Activated CD4-positive, alpha-beta T cell treated with anti-CD3 and anti-CD28 coated beads for 36 hours (primary cell): ENCODE data around the gene CCNF. TPM values are rescaled to one million over a fixed set of nuclear protein-coding genes. Genes with fewer than 3 reads are reported as not detected.
A peak's percentile ranks its signal among the peaks of the same experiment; 100 is the strongest.

Source experiments
- ATAC-seq: fragments of 200-7000 bp; cut with Tn5 transposase; one replicate; pipeline ENCODE4 v1.10.0; 2021; ENCODE audit warnings: mild to moderate bottlenecking, moderate library complexity
- CTCF ChIA-PET: fragments of 350-600 bp; sonication (Branson Sonifier 250); formaldehyde crosslinking; loops from one replicate; lab custom pipeline; 2021; ENCODE audit warnings: antibody characterized with exemption; lab: Charles Lee
- POLR2A ChIA-PET: fragments of 350-600 bp; sonication (Branson Sonifier 250); formaldehyde crosslinking; loops from one replicate; lab custom pipeline; 2021; ENCODE audit warnings: antibody characterized with exemption, inconsistent platforms; lab: Charles Lee
- DNase-seq: peaks from one replicate; pipeline ENCODE4 v3.0.0-alpha.2; 2020
- H3K27ac Mint-ChIP-seq: one replicate; pipeline ENCODE4 v1.8.0; 2021; ENCODE audit warnings: mixed read lengths
- H3K27me3 Mint-ChIP-seq: one replicate; pipeline ENCODE4 v1.8.0; 2021; ENCODE audit warnings: mixed read lengths
- H3K36me3 Mint-ChIP-seq: one replicate; pipeline ENCODE4 v1.8.0; 2021; ENCODE audit warnings: low read depth, mixed read lengths
- H3K4me1 Mint-ChIP-seq: one replicate; pipeline ENCODE4 v1.8.0; 2021; ENCODE audit warnings: mixed read lengths
- H3K4me3 Mint-ChIP-seq: one replicate; pipeline ENCODE4 v1.8.0; 2021; ENCODE audit warnings: mild to moderate bottlenecking, moderate library complexity, mixed read lengths
- H3K9me3 Mint-ChIP-seq: one replicate; pipeline ENCODE4 v1.8.0; 2021; ENCODE audit warnings: low read depth, mixed read lengths
- intact Hi-C, 2 experiments: fragments of 100-400 bp; cut with DNase I in 1 of 2; cut with micrococcal nuclease in 1 of 2; formaldehyde crosslinking; loops; one replicate each; pipeline versions ENCODE4 v1.14.2 to v1.15.1; 2022 to 2024; cut with DNase I, micrococcal nuclease
- total RNA-seq, 2 experiments: library from RNA; stranded (reverse); gene quantifications; one replicate each; pipeline ENCODE4 v1.2.3, GENCODE V29; 2021

The CCNF gene
- total RNA-seq, 2 experiments from 2014 or later, result 52.2 to 53.4 TPM

GRCh38 chr16:2481676-2482075 is 52.4 kb downstream of the CCNF start:
- DNase-seq, result no peak
- peaks cover 2% of the 10 kb centered on the region for H3K4me1 Mint-ChIP-seq
- POLR2A ChIA-PET, result no interaction called here
- intact Hi-C loops, result loop anchor here in 1 of 2 experiments (10.0 kb wide), 1 partner anchor 457 kb away; the partner anchor contains the start of gene NHERF2
- no peak for ATAC-seq
- H3K4me3 Mint-ChIP-seq, result no peak overlapping the region
- no peaks in the 10 kb centered on the region for H3K9me3 Mint-ChIP-seq
- CTCF ChIA-PET, result interaction anchor here (0.6 kb wide), 1 partner anchor 53 kb away, joined by 3 read pairs; no protein-coding TSS in a partner anchor
- H3K27me3 Mint-ChIP-seq, result no peaks in the 10 kb centered on the region
- H3K27ac Mint-ChIP-seq, result no peak overlapping the region
- H3K36me3 Mint-ChIP-seq, result peaks cover under 1% of the 10 kb centered on the region

GRCh38 chr16:2482249-2482648 is 53.0 kb downstream of the CCNF start:
- ChIA-PET POLR2A (no interaction called here), CTCF (interaction anchor here (0.6 kb wide), 1 partner anchor 54 kb away, joined by 3 read pairs; no protein-coding TSS in a partner anchor)
- Mint-ChIP-seq H3K27me3 (no peaks in the 10 kb centered on the region), H3K9me3 (no peaks in the 10 kb centered on the region), H3K36me3 (peaks cover 2% of the 10 kb centered on the region), H3K27ac (no peak overlapping the region), H3K4me3 (no peak overlapping the region), H3K4me1 (peaks cover 7% of the 10 kb centered on the region)
- ATAC-seq (no peak), DNase-seq (no peak)
- intact Hi-C loops, result loop anchor here in 1 of 2 experiments (10.0 kb wide), 1 partner anchor 457 kb away; the partner anchor contains the start of gene NHERF2

GRCh38 chr16:2482708-2483534 is 53.7 kb downstream of the CCNF start:
- intact Hi-C loops, result loop anchor here in 1 of 2 experiments (10.0 kb wide), 1 partner anchor 458 kb away; the partner anchor contains the start of gene NHERF2
- H3K9me3 Mint-ChIP-seq, result no peaks in the 10 kb centered on the region
- peaks cover 11% of the 10 kb centered on the region for H3K4me1 Mint-ChIP-seq
- H3K36me3 Mint-ChIP-seq, result peaks cover 2% of the 10 kb centered on the region
- no peak overlapping the region for H3K27ac Mint-ChIP-seq
- CTCF ChIA-PET, result interaction anchor here (1.1 kb wide), 1 partner anchor 50 kb away, joined by 3 read pairs; no protein-coding TSS in a partner anchor
- H3K27me3 Mint-ChIP-seq, result no peaks in the 10 kb centered on the region
- POLR2A ChIA-PET, result no interaction called here
- H3K4me3 Mint-ChIP-seq, result no peak overlapping the region
- DNase-seq (no peak), ATAC-seq (no peak)

GRCh38 chr16:2483939-2484897 is 55.0 kb downstream of the CCNF start:
- no peaks in the 10 kb centered on the region for H3K27me3 Mint-ChIP-seq
- no peak overlapping the region for H3K4me3 Mint-ChIP-seq
- no peak for DNase-seq
- intact Hi-C loops, result loop anchor here in 1 of 2 experiments (10.0 kb wide), 1 partner anchor 459 kb away; the partner anchor contains the start of gene NHERF2
- no peaks in the 10 kb centered on the region for H3K9me3 Mint-ChIP-seq
- no peak overlapping the region for H3K27ac Mint-ChIP-seq
- no peak for ATAC-seq
- ChIA-PET CTCF (interaction anchor here (0.9 kb wide), 1 partner anchor 290 kb away, joined by 4 read pairs; no protein-coding TSS in a partner anchor), POLR2A (no interaction called here)
- H3K4me1 Mint-ChIP-seq, result peaks cover 14% of the 10 kb centered on the region
- H3K36me3 Mint-ChIP-seq, result peaks cover 2% of the 10 kb centered on the region

GRCh38 chr16:2484898-2485508 is 55.8 kb downstream of the CCNF start:
- intact Hi-C loops, result loop anchor here in 1 of 2 experiments (5.0 to 10.0 kb wide), 2 partner anchors 288 to 460 kb away; partner anchors contain the start of genes CASKIN1 and NHERF2
- no peaks in the 10 kb centered on the region for H3K9me3 Mint-ChIP-seq
- no peak for DNase-seq
- ChIA-PET CTCF (interaction anchor here (0.7 kb wide), 1 partner anchor 7 kb away, joined by 3 read pairs; no protein-coding TSS in a partner anchor), POLR2A (interaction anchor here (0.5 kb wide), 1 partner anchor 69 kb away, joined by 5 read pairs; no protein-coding TSS in a partner anchor)
- H3K27me3 Mint-ChIP-seq, result no peaks in the 10 kb centered on the region
- H3K27ac Mint-ChIP-seq, result no peak overlapping the region
- H3K4me3 Mint-ChIP-seq, result no peak overlapping the region
- peaks cover 2% of the 10 kb centered on the region for H3K36me3 Mint-ChIP-seq
- peaks cover 14% of the 10 kb centered on the region for H3K4me1 Mint-ChIP-seq
- ATAC-seq, result no peak

- H3K4me1 Mint-ChIP-seq, result peaks cover 14% of the 10 kb centered on the region
- no peaks in the 10 kb centered on the region for H3K9me3 Mint-ChIP-seq
- ChIA-PET POLR2A (interaction anchor here (0.5 kb wide), 1 partner anchor 70 kb away, joined by 5 read pairs; no protein-coding TSS in a partner anchor), CTCF (interaction anchor here (0.7 to 1.4 kb wide), 4 partner anchors 8 to 141 kb away, joined by 3 to 4 read pairs (median 3); no protein-coding TSS in a partner anchor)
- H3K36me3 Mint-ChIP-seq, result peaks cover 2% of the 10 kb centered on the region
- no peak overlapping the region for H3K4me3 Mint-ChIP-seq
- H3K27me3 Mint-ChIP-seq, result no peaks in the 10 kb centered on the region
- no peak overlapping the region for H3K27ac Mint-ChIP-seq
- ATAC-seq, result no peak
- no peak for DNase-seq
- intact Hi-C loops, result loop anchor here in 1 of 2 experiments (5.0 to 10.0 kb wide), 2 partner anchors 289 to 461 kb away; partner anchors contain the start of genes CASKIN1 and NHERF2
These were observed 56.7 kb downstream of the CCNF start for GRCh38 chr16:2485811-2486507.

- H3K27me3 Mint-ChIP-seq, result no peaks in the 10 kb centered on the region
- H3K36me3 Mint-ChIP-seq, result peaks cover 2% of the 10 kb centered on the region
- CTCF ChIA-PET, result interaction anchor here (0.6 to 1.4 kb wide), 5 partner anchors 13 to 235 kb away, joined by 3 to 4 read pairs (median 3); no protein-coding TSS in a partner anchor
- intact Hi-C loops, result loop anchor here in 1 of 2 experiments (1.0 to 10.0 kb wide), 5 partner anchors 27 to 462 kb away; partner anchors contain the start of genes ABCA3, CASKIN1, CCNF and NHERF2
- DNase-seq, result peak; percentile 90
- H3K27ac Mint-ChIP-seq, result peak overlapping the region; percentile 70
- H3K4me1 Mint-ChIP-seq, result peaks cover 14% of the 10 kb centered on the region
- ATAC-seq, result peak; percentile 99
- H3K9me3 Mint-ChIP-seq, result no peaks in the 10 kb centered on the region
- POLR2A ChIA-PET, result interaction anchor here (0.6 kb wide), 1 partner anchor 97 kb away, joined by 4 read pairs; no protein-coding TSS in a partner anchor
- peak overlapping the region; percentile 51 for H3K4me3 Mint-ChIP-seq
These were observed 57.6 kb downstream of the CCNF start for GRCh38 chr16:2486645-2487516.

- intact Hi-C loops, result loop anchor here in 1 of 2 experiments (1.0 to 10.0 kb wide), 5 partner anchors 27 to 463 kb away; partner anchors contain the start of genes ABCA3, CASKIN1, CCNF and NHERF2
- Mint-ChIP-seq H3K27ac (peak overlapping the region; percentile 70), H3K4me1 (peaks cover 14% of the 10 kb centered on the region), H3K36me3 (peaks cover 2% of the 10 kb centered on the region), H3K27me3 (no peaks in the 10 kb centered on the region), H3K9me3 (no peaks in the 10 kb centered on the region), H3K4me3 (peak overlapping the region; percentile 51)
- POLR2A ChIA-PET, result interaction anchor here (0.6 kb wide), 1 partner anchor 98 kb away, joined by 4 read pairs; no protein-coding TSS in a partner anchor
- DNase-seq, result no peak
- no peak for ATAC-seq
- CTCF ChIA-PET, result interaction anchor here (0.6 to 1.3 kb wide), 2 partner anchors 14 to 235 kb away, joined by 3 read pairs; no protein-coding TSS in a partner anchor
These were observed 58.2 kb downstream of the CCNF start for GRCh38 chr16:2487517-2487842.
